ENCODE data around the gene EFS.

- TF ChIP-seq PKNOX1 (IDR thresholded peaks at IDR 0.05) (no peak), SP1 (IDR thresholded peaks at IDR 0.05) (no peak), HDGF (IDR thresholded peaks at IDR 0.05; ENCODE audit: borderline replicate concordance) (no peak), L3MBTL2 (conservative IDR thresholded peaks at IDR 0.05) (no peak), ZNF384 (IDR thresholded peaks at IDR 0.05) (no peak), TARDBP (IDR thresholded peaks at IDR 0.05) (no peak), ARNT (IDR thresholded peaks at IDR 0.05) (no peak), SUZ12 (IDR thresholded peaks at IDR 0.05) (no peak), BHLHE40 (IDR thresholded peaks at IDR 0.05; ENCODE audit: borderline replicate concordance) (no peak), NFRKB (IDR thresholded peaks at IDR 0.05) (no peak), CTBP1 (IDR thresholded peaks at IDR 0.05; ENCODE audit: borderline replicate concordance) (no peak), FOXK2 (IDR thresholded peaks at IDR 0.05) (no peak), FOXA1 (IDR thresholded peaks at IDR 0.05) (no peak)
These were observed 25.3 kb downstream of the EFS start for GRCh38 chr14:23339506-23340268.
